HL-60 (cell line): ENCODE results near the gene RPL5.

Source experiments
- CTCF ChIP-seq: IDR thresholded peaks from one replicate; pipeline ENCODE4 v1.5.1; 2011; ENCODE audit warnings: low read length, control low read depth, inconsistent platforms; ENCODE audit not compliant: insufficient read depth
- POLR2AphosphoS5 ChIP-seq: IDR thresholded peaks from 2 replicates; pipeline ENCODE4 v1.6.1; 2012; ENCODE audit warnings: low read depth
- REST ChIP-seq: IDR thresholded peaks from 2 replicates; pipeline ENCODE4 v1.6.1; 2012; ENCODE audit warnings: low read depth; ENCODE audit not compliant: insufficient replicate concordance

GRCh38 chr1:92870591-92870990 is 38.8 kb downstream of the RPL5 start:
- no peak for TF ChIP-seq CTCF
- no peak for TF ChIP-seq REST
- TF ChIP-seq POLR2AphosphoS5 = no peak
